ENCODE data around the gene WBP2. TPM values are rescaled to one million over a fixed set of nuclear protein-coding genes. Genes with fewer than 3 reads are reported as not detected.

The WBP2 gene
- total and polyA plus RNA-seq, 10 of the 15 experiments (the other 5 are each of a cell fraction or from before 2014, with no cell fraction given), result 1.5 to 57.3 (median 27.5) TPM

GRCh38 chr17:75864448-75864871 lies 9.3 kb upstream of the WBP2 start (continued):
- TF ChIP-seq CUX1 (IDR thresholded peaks at IDR 0.05; ENCODE audit: insufficient replicate concordance, low read depth, low read length), result no peak
- no peak for TF ChIP-seq HCFC1 (IDR thresholded peaks at IDR 0.05; ENCODE audit: low read length)
- no peak for TF ChIP-seq SIX5 (IDR thresholded peaks at IDR 0.05; ENCODE audit: low read depth, low read length, severe bottlenecking)
- TF ChIP-seq HDGF (IDR thresholded peaks at IDR 0.05), result no peak
- no peak for TF ChIP-seq MEF2B (IDR thresholded peaks at IDR 0.05; ENCODE audit: partially characterized antibody, poor library complexity, severe bottlenecking)
- no peak for TF ChIP-seq NFYA (IDR thresholded peaks at IDR 0.05; ENCODE audit: borderline replicate concordance, low read depth, low read length)
- no peak for TF ChIP-seq WRNIP1 (IDR thresholded peaks at IDR 0.05; ENCODE audit: borderline replicate concordance, low read depth, low read length)
- no peak for TF ChIP-seq SREBF1 (IDR thresholded peaks at IDR 0.05; ENCODE audit: low read length)
- TF ChIP-seq SMC3 (IDR thresholded peaks at IDR 0.05; ENCODE audit: borderline replicate concordance, low read length), result no peak
- TF ChIP-seq NR2C1 (IDR thresholded peaks at IDR 0.05), result no peak
- TF ChIP-seq E2F4 (IDR thresholded peaks at IDR 0.05; ENCODE audit: low read depth, low read length), result no peak
- no peak for TF ChIP-seq ZNF384 (IDR thresholded peaks at IDR 0.05; ENCODE audit: borderline replicate concordance, low read depth, low read length)
- peak in 1 of 2 experiments; percentile 38; a peak in 1 of 4 replicates for TF ChIP-seq EP300 (IDR thresholded peaks at IDR 0.05; ENCODE audit: borderline replicate concordance in 1 of 2, control insufficient read depth in 1 of 2, low read depth in 2 of 2, low read length in 2 of 2)
- TF ChIP-seq ZBTB4 (CRISPR knock-in tag; IDR thresholded peaks at IDR 0.05), result no peak
- no peak for TF ChIP-seq EZH2 (IDR thresholded peaks at IDR 0.05; ENCODE audit: borderline replicate concordance, control insufficient read depth, low read depth, low read length)
- peak; percentile 95 for TF ChIP-seq RUNX3 (IDR thresholded peaks at IDR 0.05; ENCODE audit: low read length)
- TF ChIP-seq MXI1 (IDR thresholded peaks at IDR 0.05; ENCODE audit: low read depth, low read length), result no peak
- TF ChIP-seq MYB (IDR thresholded peaks at IDR 0.05; ENCODE audit: borderline replicate concordance, low read depth, low read length), result no peak
- TF ChIP-seq CHD1 (IDR thresholded peaks at IDR 0.05; ENCODE audit: low read depth, low read length), result no peak
- peak; percentile 28; the same call in 1 of the 2 replicates for TF ChIP-seq JUNB (IDR thresholded peaks at IDR 0.05)
- no peak for TF ChIP-seq ATF7 (IDR thresholded peaks at IDR 0.05; ENCODE audit: low read depth)
- TF ChIP-seq CREB1 (IDR thresholded peaks at IDR 0.05; ENCODE audit: low read depth), result no peak
- no peak for TF ChIP-seq CEBPB (IDR thresholded peaks at IDR 0.05; ENCODE audit: borderline replicate concordance in 1 of 2, low read depth in 2 of 2, low read length in 2 of 2)

Measured in GM12878 (cell line).